ENCODE results near the gene GPANK1. TPM values are rescaled to one million over a fixed set of nuclear protein-coding genes. Genes with fewer than 3 reads are reported as not detected.

GPANK1 gene
- total RNA-seq, 2 donors from 2014 or later: 16.1 to 21.3 TPM

- Histone ChIP-seq H3K9ac (ENCODE audit: extremely low read depth, low read length, poor library complexity, severe bottlenecking) (no peak overlapping the region), H3K27me3 (ENCODE audit: control insufficient read depth, insufficient read depth, low read length, poor library complexity, severe bottlenecking) (no peaks in the 10 kb centered on the region), H3K9me3 (ENCODE audit: control insufficient read depth, low read length) (no peaks in the 10 kb centered on the region), H3K4me3 (ENCODE audit: low read length) (no peak overlapping the region), H3K4me1 (ENCODE audit: control insufficient read depth, insufficient read depth, low read length) (peaks cover 8% of the 10 kb centered on the region), H3K36me3 (ENCODE audit: control insufficient read depth, insufficient read depth, low read length) (peaks cover 16% of the 10 kb centered on the region), H3K27ac (ENCODE audit: low read depth, low read length) (no peak overlapping the region)
- WGBS, 2 experiments (ENCODE audit: insufficient coverage in 1 of 2, insufficient read length in 1 of 2): 96% methylated on average over 4 of the region's 4 CpGs; no CpG with 5 or more reads in 1 of the 2 experiments
- H3K9me3 Mint-ChIP-seq: no peaks in the 10 kb centered on the region
- H3K27me3 Mint-ChIP-seq (ENCODE audit: insufficient read depth): no peaks in the 10 kb centered on the region
- TF ChIP-seq CTCF (conservative IDR thresholded peaks at IDR 0.05): no peak
- peaks cover 31% of the 10 kb centered on the region for H3K36me3 Mint-ChIP-seq (ENCODE audit: low read depth)
- peaks cover 18% of the 10 kb centered on the region for H3K4me1 Mint-ChIP-seq
- peak overlapping the region; percentile 52 for H3K27ac Mint-ChIP-seq
- peak overlapping the region; percentile 83 for H3K4me3 Mint-ChIP-seq
- DNase-seq: no peak
Measured at GRCh38 chr6:31658158-31658688, 6.6 kb downstream of the GPANK1 start.

GRCh38 chr6:31657406-31658157 lies 7.2 kb downstream of the GPANK1 start:
- TF ChIP-seq CTCF (conservative IDR thresholded peaks at IDR 0.05): no peak
- H3K36me3 Mint-ChIP-seq (ENCODE audit: low read depth): peaks cover 27% of the 10 kb centered on the region
- no peaks in the 10 kb centered on the region for H3K9me3 Mint-ChIP-seq
- H3K27me3 Mint-ChIP-seq (ENCODE audit: insufficient read depth): no peaks in the 10 kb centered on the region
- H3K4me3 Mint-ChIP-seq: no peak overlapping the region
- 80 to 96% methylated on average over 4 to 6 of the region's 6 CpGs for WGBS, 2 experiments (ENCODE audit: insufficient coverage in 1 of 2, insufficient read length in 1 of 2)
- peaks cover 8% of the 10 kb centered on the region for H3K4me1 ChIP-seq (ENCODE audit: control insufficient read depth, insufficient read depth, low read length)
- no peaks in the 10 kb centered on the region for H3K27me3 ChIP-seq (ENCODE audit: control insufficient read depth, insufficient read depth, low read length, poor library complexity, severe bottlenecking)
- peaks cover 11% of the 10 kb centered on the region for H3K36me3 ChIP-seq (ENCODE audit: control insufficient read depth, insufficient read depth, low read length)
- no peak overlapping the region for H3K27ac ChIP-seq (ENCODE audit: low read depth, low read length)
- no peak overlapping the region for H3K9ac ChIP-seq (ENCODE audit: extremely low read depth, low read length, poor library complexity, severe bottlenecking)
- H3K27ac Mint-ChIP-seq: peak overlapping the region; percentile 52
- no peak overlapping the region for H3K4me3 ChIP-seq (ENCODE audit: low read length)
- H3K9me3 ChIP-seq (ENCODE audit: control insufficient read depth, low read length): no peaks in the 10 kb centered on the region
- DNase-seq: no peak
- peaks cover 17% of the 10 kb centered on the region for H3K4me1 Mint-ChIP-seq

GRCh38 chr6:31655349-31656237 lies 9.2 kb downstream of the GPANK1 start, which contains the start of gene APOM:
TSS of gene APOM (plus strand) at chr6:31655894. CDS start at chr6:31655967, 73 bp downstream.
- Mint-ChIP-seq H3K9me3 (no peaks in the 10 kb centered on the region), H3K27ac (peak within 1 kb of the TSS; percentile 50), H3K27me3 (ENCODE audit: insufficient read depth) (no peaks in the 10 kb centered on the region), H3K36me3 (ENCODE audit: low read depth) (peaks cover 28% of the 10 kb centered on the region), H3K4me1 (peaks cover 19% of the 10 kb centered on the region), H3K4me3 (no peak within 1 kb of the TSS)
- no peak for TF ChIP-seq CTCF (conservative IDR thresholded peaks at IDR 0.05)
- no peak for DNase-seq
- 81 to 92% methylated on average over 7 to 8 of the region's 8 CpGs for WGBS, 2 experiments (ENCODE audit: insufficient coverage in 1 of 2, insufficient read length in 1 of 2)
- Histone ChIP-seq H3K4me1 (ENCODE audit: control insufficient read depth, insufficient read depth, low read length) (peaks cover 13% of the 10 kb centered on the region), H3K36me3 (ENCODE audit: control insufficient read depth, insufficient read depth, low read length) (peaks cover 6% of the 10 kb centered on the region), H3K9ac (ENCODE audit: extremely low read depth, low read length, poor library complexity, severe bottlenecking) (no peak within 1 kb of the TSS), H3K27me3 (ENCODE audit: control insufficient read depth, insufficient read depth, low read length, poor library complexity, severe bottlenecking) (no peaks in the 10 kb centered on the region), H3K27ac (ENCODE audit: low read depth, low read length) (no peak within 1 kb of the TSS), H3K9me3 (ENCODE audit: control insufficient read depth, low read length) (no peaks in the 10 kb centered on the region), H3K4me3 (ENCODE audit: low read length) (no peak within 1 kb of the TSS)

Data from endodermal cell (in vitro differentiated cells).